ENCODE data around the gene FASTK.

FASTK gene

DNA sequence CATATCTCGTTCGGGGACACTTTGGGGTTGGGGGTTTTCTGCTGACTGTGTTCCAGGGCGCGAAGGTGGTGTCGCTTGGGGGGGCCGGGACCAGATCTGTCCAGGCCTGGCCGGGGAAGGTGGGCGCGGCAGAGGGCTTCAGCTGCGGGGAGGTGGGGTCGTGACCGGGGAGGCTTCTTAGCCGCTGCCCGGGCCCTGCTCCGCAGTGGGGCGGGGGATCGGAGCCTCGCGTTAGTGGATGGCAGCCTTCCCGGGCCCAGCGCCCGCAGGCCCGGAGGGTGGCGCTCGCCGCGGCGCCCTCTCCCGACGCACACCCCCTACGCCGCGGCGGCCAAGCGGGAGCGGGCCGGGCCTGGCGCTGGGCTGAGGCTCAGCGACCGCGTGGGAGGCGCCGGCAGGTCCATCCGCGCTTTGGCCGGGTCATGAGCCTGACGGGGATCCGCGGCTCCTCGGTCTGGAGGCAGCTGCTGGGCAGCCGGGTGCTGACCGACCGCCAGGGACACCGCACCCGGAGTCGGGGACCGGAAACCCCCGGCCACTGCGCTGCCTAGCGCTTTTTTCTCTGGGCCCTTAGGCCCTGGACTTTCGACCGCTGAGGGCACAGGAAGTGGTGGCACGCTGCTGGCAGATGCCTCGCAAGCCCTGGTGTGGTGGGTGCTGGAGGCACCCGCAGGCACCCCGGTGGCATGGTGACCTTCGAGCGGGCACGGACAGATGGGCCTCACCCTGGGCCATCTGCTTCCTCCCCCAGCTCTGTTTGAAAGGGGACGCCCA lies 6.8 kb upstream of the FASTK start:
- TF ChIP-seq, protein P1, sequence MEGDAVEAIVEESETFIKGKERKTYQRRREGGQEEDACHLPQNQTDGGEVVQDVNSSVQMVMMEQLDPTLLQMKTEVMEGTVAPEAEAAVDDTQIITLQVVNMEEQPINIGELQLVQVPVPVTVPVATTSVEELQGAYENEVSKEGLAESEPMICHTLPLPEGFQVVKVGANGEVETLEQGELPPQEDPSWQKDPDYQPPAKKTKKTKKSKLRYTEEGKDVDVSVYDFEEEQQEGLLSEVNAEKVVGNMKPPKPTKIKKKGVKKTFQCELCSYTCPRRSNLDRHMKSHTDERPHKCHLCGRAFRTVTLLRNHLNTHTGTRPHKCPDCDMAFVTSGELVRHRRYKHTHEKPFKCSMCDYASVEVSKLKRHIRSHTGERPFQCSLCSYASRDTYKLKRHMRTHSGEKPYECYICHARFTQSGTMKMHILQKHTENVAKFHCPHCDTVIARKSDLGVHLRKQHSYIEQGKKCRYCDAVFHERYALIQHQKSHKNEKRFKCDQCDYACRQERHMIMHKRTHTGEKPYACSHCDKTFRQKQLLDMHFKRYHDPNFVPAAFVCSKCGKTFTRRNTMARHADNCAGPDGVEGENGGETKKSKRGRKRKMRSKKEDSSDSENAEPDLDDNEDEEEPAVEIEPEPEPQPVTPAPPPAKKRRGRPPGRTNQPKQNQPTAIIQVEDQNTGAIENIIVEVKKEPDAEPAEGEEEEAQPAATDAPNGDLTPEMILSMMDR (IDR thresholded peaks at IDR 0.05), result peak; percentile 53

DNA sequence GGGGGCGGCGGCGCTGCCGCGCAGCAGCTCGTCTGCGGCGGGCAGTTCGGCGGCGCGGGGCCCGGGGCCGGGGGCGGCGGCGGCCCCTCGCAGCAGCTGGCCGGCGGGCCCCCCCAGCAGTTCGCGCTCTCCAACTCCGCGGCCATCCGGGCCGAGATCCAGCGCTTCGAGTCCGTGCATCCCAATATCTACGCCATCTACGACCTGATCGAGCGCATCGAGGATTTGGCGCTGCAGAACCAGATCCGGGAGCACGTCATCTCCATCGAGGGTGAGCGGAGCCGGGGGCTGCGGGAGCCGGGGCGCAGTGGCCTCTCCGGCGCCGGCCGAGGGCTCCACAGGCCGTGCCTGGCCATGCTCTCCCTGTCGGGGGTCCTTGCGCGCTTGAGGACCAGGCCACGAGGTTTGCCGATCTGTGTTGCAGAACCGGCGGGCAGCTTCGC lies 6.2 kb upstream of the FASTK start:
- TF ChIP-seq, protein P1 (IDR thresholded peaks at IDR 0.05), result no peak

DNA sequence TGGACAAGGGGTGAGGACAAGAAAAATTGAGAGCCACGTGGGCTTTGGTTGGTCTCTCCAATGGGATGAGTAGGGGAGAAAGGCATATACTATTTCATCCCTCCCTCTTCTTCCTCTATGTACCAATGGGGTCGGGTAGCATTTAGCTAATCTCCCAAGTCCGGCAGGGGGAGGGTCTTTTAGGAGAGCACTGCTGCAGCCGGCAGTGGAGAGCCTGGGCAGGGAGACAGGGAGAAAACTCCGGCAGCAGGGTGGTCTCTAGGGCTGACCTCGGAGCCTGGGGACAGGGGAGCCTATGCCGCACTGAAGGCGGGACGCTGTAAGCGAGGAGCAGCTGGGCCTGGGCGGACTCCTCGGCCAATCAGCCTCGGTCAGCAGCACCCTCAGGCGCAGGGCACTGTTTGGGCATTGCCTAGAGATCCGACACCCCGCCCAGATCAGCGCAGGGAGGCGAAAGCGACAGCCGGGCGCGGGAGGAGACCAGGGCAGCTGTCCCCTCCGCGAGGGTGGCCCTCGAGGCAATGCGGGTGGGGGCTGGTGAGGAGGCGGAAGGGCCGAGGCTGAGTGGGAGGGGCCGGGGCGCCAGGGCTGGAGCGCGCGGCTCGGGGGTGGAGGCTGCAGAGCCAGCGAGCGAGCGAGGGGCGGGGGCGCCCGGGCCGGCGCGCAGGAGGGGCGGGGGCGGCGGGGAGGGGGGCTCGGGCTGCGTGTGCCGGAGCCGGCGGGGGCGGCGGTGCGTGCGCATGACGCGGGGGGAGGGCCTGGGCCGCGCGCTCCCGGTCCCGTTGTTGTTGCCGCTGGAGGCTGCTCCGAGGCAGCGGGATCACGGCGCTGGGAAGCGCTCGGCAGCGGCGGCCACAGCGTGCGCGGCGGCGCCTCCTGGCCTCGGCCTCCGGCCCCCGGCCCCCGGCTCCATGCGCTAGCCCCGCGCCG lies 5.3 kb upstream of the FASTK start, which contains the start of gene AGAP3:
Gene AGAP3, plus strand, starts transcription at position 785 of the 930 bp plus-strand sequence. CDS start 267 bp downstream, outside the sequence.
- TF ChIP-seq, protein P1 (IDR thresholded peaks at IDR 0.05), result no peak

DNA sequence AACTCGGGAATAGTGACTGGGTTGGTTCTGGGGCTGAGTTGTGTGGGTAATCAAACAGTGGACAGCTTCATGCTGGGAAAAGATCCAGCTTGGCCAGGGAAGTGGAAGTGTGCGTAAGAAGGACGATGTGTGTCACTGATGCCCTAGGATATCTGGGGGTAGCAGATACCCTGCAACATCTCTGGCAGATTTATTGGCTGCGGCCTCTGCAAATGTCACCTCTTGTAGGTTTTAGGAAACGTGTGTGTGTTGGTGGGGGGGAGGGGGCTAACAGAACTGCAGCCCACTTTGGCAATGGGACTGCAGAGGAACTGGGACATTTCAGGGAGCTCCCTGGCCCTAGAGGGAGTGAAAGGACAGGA lies 4.7 kb upstream of the FASTK start:
- TF ChIP-seq, protein P1 (IDR thresholded peaks at IDR 0.05), result no peak

DNA sequence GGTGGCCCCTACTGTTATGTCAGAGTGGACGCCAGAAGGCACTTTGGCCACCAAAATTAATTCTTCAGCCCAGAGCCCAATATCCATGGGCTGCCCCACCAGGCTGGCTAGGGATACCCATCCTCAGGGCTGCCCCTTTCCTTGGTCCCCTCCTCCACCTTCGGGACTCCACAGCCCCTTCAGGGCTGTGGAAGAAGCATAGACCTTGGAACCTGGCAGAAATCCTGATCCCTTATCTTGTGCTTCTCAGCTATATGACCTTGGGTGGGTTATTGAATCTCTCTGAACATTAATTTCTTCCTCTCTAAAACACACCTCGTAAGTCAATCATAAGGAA lies 3.2 kb upstream of the FASTK start:
- TF ChIP-seq, protein P1 (IDR thresholded peaks at IDR 0.05), result no peak

DNA sequence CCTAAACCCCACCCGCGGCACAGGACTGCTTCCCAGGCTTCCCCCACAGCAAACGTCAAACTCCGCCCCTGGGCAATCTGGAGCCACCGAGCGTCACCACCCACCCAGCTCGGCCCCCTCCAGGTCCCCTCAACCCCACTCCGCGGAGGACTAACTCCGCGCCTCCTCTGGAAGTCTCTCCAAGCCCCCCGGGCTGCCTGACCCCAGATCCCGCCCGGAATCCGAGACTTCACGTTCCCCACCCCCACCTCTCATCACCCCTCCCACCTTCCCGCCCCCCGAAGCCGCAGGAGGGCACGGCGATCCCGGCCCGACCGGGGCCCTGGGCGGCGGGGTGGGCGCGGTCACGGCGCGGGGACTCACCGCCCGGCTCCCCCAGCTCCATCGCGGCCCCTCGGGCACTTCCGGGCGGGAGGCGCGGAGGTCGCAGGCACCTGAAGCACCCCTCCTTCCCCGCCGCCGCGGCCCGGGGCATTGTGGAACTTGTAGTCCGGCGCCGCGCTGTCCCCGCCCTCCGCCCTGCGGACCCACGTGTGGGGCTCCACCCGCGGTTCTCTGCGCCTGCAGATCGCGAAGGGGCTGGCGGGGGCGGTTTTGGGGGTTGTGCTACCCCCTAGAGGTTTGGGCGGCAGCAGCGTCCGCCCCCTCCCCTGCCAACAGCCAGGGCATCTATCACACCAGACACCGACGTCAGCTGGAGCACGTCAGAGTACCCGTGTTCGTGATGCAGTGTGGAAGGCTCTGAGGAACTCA lies 2.6 kb upstream of the FASTK start, which contains the start of gene TMUB1:
Gene TMUB1, minus strand, starts transcription at position 423 of the 753 bp plus-strand sequence. CDS start 930 bp downstream, outside the sequence.
- TF ChIP-seq, protein P1 (IDR thresholded peaks at IDR 0.05), result no peak
